ENCODE measurements around the gene UTRN.
A peak's percentile ranks its signal among the peaks of the same experiment; 100 is the strongest.

Gene UTRN

GRCh38 chr6:144315981-144316861 lies 31.1 kb downstream of the UTRN start:
- no peaks in the 10 kb centered on the region for H3F3A ChIP-seq (ENCODE audit: insufficient read depth, low read length)
- H3K27ac ChIP-seq (ENCODE audit: low read length): no peak overlapping the region
- no peak overlapping the region for H3K4me2 ChIP-seq (ENCODE audit: low read depth, low read length)

GRCh38 chr6:144316862-144317195 lies 31.7 kb downstream of the UTRN start:
- no peak overlapping the region for H3K4me2 ChIP-seq (ENCODE audit: low read depth, low read length)
- H3K4me3 ChIP-seq (ENCODE audit: low read length): no peak overlapping the region
- no peak for TF ChIP-seq EZH2 (optimal IDR thresholded peaks at IDR 0.05; ENCODE audit: low read depth, low read length)
- TF ChIP-seq EZH2phosphoT487 (IDR thresholded peaks at IDR 0.05; ENCODE audit: low read length): no peak
- TF ChIP-seq CTCF (IDR thresholded peaks at IDR 0.05; ENCODE audit: low read length): no peak
- H3K27ac ChIP-seq (ENCODE audit: low read length): no peak overlapping the region
- no peaks in the 10 kb centered on the region for H3F3A ChIP-seq (ENCODE audit: insufficient read depth, low read length)
- H4K20me1 ChIP-seq (ENCODE audit: insufficient read depth, low read length): no peaks in the 10 kb centered on the region
- no peaks in the 10 kb centered on the region for H3K9me2 ChIP-seq (replicated peaks; ENCODE audit: insufficient read depth, low read length)
- H3K79me2 ChIP-seq (ENCODE audit: low read length): no peaks in the 10 kb centered on the region
- no peak overlapping the region for H2AFZ ChIP-seq (ENCODE audit: low read length)
- no peaks in the 10 kb centered on the region for H3K4me1 ChIP-seq (ENCODE audit: low read length)
- no peaks in the 10 kb centered on the region for H3K27me3 ChIP-seq (replicated peaks; ENCODE audit: insufficient read depth, low read length)
- H3K9ac ChIP-seq (ENCODE audit: low read length): no peak overlapping the region
- no peaks in the 10 kb centered on the region for H3K36me3 ChIP-seq (replicated peaks; ENCODE audit: insufficient read depth, low read length)
- DNase-seq: no peak
- H3K9me3 ChIP-seq (replicated peaks; ENCODE audit: insufficient read depth, low read length): no peaks in the 10 kb centered on the region

More at GRCh38 chr6:144315981-144316861, 31.1 kb downstream of the UTRN start:
- Histone ChIP-seq H3K36me3 (replicated peaks; ENCODE audit: insufficient read depth, low read length) (no peaks in the 10 kb centered on the region), H2AFZ (ENCODE audit: low read length) (no peak overlapping the region), H3K79me2 (ENCODE audit: low read length) (no peaks in the 10 kb centered on the region), H3K9ac (ENCODE audit: low read length) (no peak overlapping the region), H3K9me2 (replicated peaks; ENCODE audit: insufficient read depth, low read length) (no peaks in the 10 kb centered on the region), H3K4me3 (ENCODE audit: low read length) (no peak overlapping the region), H3K9me3 (replicated peaks; ENCODE audit: insufficient read depth, low read length) (no peaks in the 10 kb centered on the region), H3K27me3 (replicated peaks; ENCODE audit: insufficient read depth, low read length) (no peaks in the 10 kb centered on the region), H3K4me1 (ENCODE audit: low read length) (no peaks in the 10 kb centered on the region), H4K20me1 (ENCODE audit: insufficient read depth, low read length) (no peaks in the 10 kb centered on the region)
- TF ChIP-seq EZH2 (optimal IDR thresholded peaks at IDR 0.05; ENCODE audit: low read depth, low read length) (no peak), CTCF (IDR thresholded peaks at IDR 0.05; ENCODE audit: low read length) (no peak), EZH2phosphoT487 (IDR thresholded peaks at IDR 0.05; ENCODE audit: low read length) (no peak)
- no peak for DNase-seq

GRCh38 chr6:144317736-144318135 lies 32.6 kb downstream of the UTRN start:
- no peaks in the 10 kb centered on the region for H3K9me2 ChIP-seq (replicated peaks; ENCODE audit: insufficient read depth, low read length)
- no peak overlapping the region for H3K27ac ChIP-seq (ENCODE audit: low read length)
- H3K36me3 ChIP-seq (replicated peaks; ENCODE audit: insufficient read depth, low read length): no peaks in the 10 kb centered on the region
- H3K79me2 ChIP-seq (ENCODE audit: low read length): no peaks in the 10 kb centered on the region
- H3K4me3 ChIP-seq (ENCODE audit: low read length): 0 out of 2 replicates have a peak overlapping the region, but pooled peaks have one; percentile 10
- H4K20me1 ChIP-seq (ENCODE audit: insufficient read depth, low read length): no peaks in the 10 kb centered on the region
- H2AFZ ChIP-seq (ENCODE audit: low read length): 0 out of 2 replicates have a peak overlapping the region, but pooled peaks have one; percentile 35
- H3K27me3 ChIP-seq (replicated peaks; ENCODE audit: insufficient read depth, low read length): no peaks in the 10 kb centered on the region
- peak; percentile 12 for DNase-seq
- H3K9ac ChIP-seq (ENCODE audit: low read length): no peak overlapping the region
- TF ChIP-seq CTCF (IDR thresholded peaks at IDR 0.05; ENCODE audit: low read length) (no peak), EZH2 (optimal IDR thresholded peaks at IDR 0.05; ENCODE audit: low read depth, low read length) (no peak), EZH2phosphoT487 (IDR thresholded peaks at IDR 0.05; ENCODE audit: low read length) (no peak)
- H3K4me2 ChIP-seq (ENCODE audit: low read depth, low read length): peak overlapping the region; percentile 50
- no peaks in the 10 kb centered on the region for H3K4me1 ChIP-seq (ENCODE audit: low read length)
- no peaks in the 10 kb centered on the region for H3K9me3 ChIP-seq (replicated peaks; ENCODE audit: insufficient read depth, low read length)
- H3F3A ChIP-seq (ENCODE audit: insufficient read depth, low read length): no peaks in the 10 kb centered on the region
